Glutamatergic neuron (in vitro differentiated cells): Measurements from ENCODE around the gene LYRM9. TPM values are rescaled to one million over a fixed set of nuclear protein-coding genes. Genes with fewer than 3 reads are reported as not detected.
"Not testable (repeated sequence)": the region's sequence is repeated elsewhere in the genome, so short reads cannot be mapped to it uniquely, and the experiment has no call there.

Experiments used
- DNase-seq: peaks from one replicate; pipeline ENCODE4 v3.0.0; 2022
- H3K27ac Mint-ChIP-seq: one replicate; pipeline ENCODE4 v1.8.0; 2020; ENCODE audit warnings: mild to moderate bottlenecking, mixed read lengths, inconsistent platforms; ENCODE audit not compliant: unreplicated experiment
- H3K27me3 Mint-ChIP-seq: one replicate; pipeline ENCODE4 v1.8.0; 2020; ENCODE audit warnings: mild to moderate bottlenecking, moderate library complexity, mixed read lengths, inconsistent platforms; ENCODE audit not compliant: unreplicated experiment
- H3K36me3 Mint-ChIP-seq: one replicate; pipeline ENCODE4 v1.8.0; 2020; ENCODE audit warnings: mild to moderate bottlenecking, mixed read lengths, inconsistent platforms; ENCODE audit not compliant: unreplicated experiment
- H3K4me1 Mint-ChIP-seq: one replicate; pipeline ENCODE4 v1.8.0; 2020; ENCODE audit warnings: mild to moderate bottlenecking, low read depth, mixed read lengths, inconsistent platforms; ENCODE audit not compliant: unreplicated experiment
- H3K4me3 Mint-ChIP-seq: one replicate; pipeline ENCODE4 v1.8.0; 2020; ENCODE audit warnings: mild to moderate bottlenecking, mixed read lengths, inconsistent platforms; ENCODE audit not compliant: unreplicated experiment
- H3K9me3 Mint-ChIP-seq: one replicate; pipeline ENCODE4 v1.8.0; 2020; ENCODE audit warnings: mild to moderate bottlenecking, moderate library complexity, mixed read lengths, inconsistent platforms; ENCODE audit not compliant: unreplicated experiment
- total RNA-seq: library from RNA; stranded (reverse); fragmentation: NEBNext Ultra II Directional; extraction: Animal tissue kit (Norgen Biotek cat#: 25700); gene quantifications from one replicate; pipeline ENCODE4 v1.2.1, GENCODE V29; 2021; ENCODE audit not compliant: unreplicated experiment
- TF ChIP-seq, protein P1 (sequence below): fragments of 200-600 bp; sonication (generic); IDR thresholded peaks from one replicate; pipeline ENCODE4 v1.5.0; 2021; ENCODE audit not compliant: partially characterized antibody, unreplicated experiment

Gene LYRM9
- total RNA-seq, 1 donor from 2014 or later = 10.6 TPM

DNA sequence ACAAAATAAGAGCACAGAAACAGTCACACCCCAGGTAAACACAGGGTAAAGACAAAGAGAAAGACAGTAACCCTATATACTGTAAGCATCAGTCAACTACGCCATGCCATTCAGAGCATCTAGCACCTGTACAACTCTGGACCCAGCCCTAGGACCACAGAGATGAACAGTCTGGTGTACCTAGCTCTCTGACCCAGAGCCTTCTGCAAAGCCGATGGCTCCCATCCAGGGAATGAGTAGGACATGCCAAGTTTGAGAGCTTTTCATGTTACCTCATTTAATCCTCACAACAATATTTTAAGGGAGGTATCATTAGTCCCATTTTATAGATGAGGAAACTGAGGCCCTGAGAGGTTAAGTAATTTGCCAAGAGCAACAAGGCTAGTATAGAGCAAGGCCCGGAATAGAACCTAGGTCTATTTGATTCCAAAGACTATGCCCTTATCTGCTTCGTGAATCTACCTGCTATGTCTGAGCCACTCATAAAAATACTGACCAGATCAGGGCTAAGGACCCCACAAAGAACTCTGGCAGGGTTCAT, 3.4 kb downstream of the LYRM9 start:
- Mint-ChIP-seq H3K9me3 (peaks cover 3% of the 10 kb centered on the region), H3K4me3 (no peak overlapping the region), H3K36me3 (no peaks in the 10 kb centered on the region), H3K27ac (no peak overlapping the region), H3K4me1 (peaks cover 17% of the 10 kb centered on the region), H3K27me3 (no peaks in the 10 kb centered on the region)
- no peak for DNase-seq
- TF ChIP-seq, protein P1, sequence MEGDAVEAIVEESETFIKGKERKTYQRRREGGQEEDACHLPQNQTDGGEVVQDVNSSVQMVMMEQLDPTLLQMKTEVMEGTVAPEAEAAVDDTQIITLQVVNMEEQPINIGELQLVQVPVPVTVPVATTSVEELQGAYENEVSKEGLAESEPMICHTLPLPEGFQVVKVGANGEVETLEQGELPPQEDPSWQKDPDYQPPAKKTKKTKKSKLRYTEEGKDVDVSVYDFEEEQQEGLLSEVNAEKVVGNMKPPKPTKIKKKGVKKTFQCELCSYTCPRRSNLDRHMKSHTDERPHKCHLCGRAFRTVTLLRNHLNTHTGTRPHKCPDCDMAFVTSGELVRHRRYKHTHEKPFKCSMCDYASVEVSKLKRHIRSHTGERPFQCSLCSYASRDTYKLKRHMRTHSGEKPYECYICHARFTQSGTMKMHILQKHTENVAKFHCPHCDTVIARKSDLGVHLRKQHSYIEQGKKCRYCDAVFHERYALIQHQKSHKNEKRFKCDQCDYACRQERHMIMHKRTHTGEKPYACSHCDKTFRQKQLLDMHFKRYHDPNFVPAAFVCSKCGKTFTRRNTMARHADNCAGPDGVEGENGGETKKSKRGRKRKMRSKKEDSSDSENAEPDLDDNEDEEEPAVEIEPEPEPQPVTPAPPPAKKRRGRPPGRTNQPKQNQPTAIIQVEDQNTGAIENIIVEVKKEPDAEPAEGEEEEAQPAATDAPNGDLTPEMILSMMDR = no peak

DNA sequence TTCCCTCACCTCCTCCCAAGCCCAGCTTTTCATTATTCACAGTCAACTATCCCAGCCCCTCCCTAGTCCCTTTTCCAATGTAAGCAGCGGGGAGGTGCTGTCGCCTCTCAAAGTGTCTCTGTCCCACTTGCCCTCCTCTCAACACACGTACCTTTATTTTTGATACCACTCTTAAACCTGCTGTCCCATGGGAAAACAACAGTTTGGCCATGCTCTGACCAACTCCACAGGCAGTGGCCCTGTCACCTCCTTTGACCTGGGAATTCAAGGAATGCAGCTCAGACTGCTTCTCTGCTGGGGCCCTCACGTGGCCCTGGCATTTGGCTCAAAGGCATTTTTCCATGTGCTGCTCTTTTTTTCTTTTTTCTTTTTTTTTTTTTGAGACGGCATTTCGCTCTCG, 4.2 kb downstream of the LYRM9 start:
- H3K4me3 Mint-ChIP-seq = no peak overlapping the region

DNA sequence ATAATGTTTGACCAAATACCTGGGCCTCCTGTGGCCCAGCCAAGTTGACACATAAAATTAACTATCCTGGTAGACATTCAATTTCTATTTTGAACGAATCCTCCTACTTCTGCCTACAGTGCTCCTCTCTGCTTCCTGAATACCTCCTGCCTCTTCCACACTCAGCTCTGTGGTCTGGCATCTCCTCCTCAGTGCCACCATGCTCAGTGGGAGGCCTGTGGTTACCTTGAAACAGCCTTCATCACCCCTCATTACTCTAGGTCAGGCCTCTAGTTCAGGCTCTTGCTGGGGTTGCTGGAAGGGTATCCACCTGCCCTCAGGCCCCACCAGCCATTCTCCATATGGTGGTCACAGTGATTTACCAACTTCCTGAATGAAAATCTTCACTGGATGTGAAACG, 5.1 kb downstream of the LYRM9 start:
- Mint-ChIP-seq H3K36me3 (no peaks in the 10 kb centered on the region), H3K9me3 (peaks cover 3% of the 10 kb centered on the region), H3K27me3 (no peaks in the 10 kb centered on the region), H3K27ac (no peak overlapping the region), H3K4me1 (peaks cover 4% of the 10 kb centered on the region), H3K4me3 (no peak overlapping the region)
- no peak for DNase-seq
- TF ChIP-seq, protein P1 = no peak

More for the DNA sequence above, 4.2 kb downstream of the LYRM9 start:
- Mint-ChIP-seq H3K27ac (no peak overlapping the region), H3K27me3 (no peaks in the 10 kb centered on the region), H3K9me3 (peaks cover 3% of the 10 kb centered on the region), H3K36me3 (no peaks in the 10 kb centered on the region), H3K4me1 (peaks cover 11% of the 10 kb centered on the region)
- no peak for DNase-seq
- TF ChIP-seq, protein P1 = no peak

- H3K27ac Mint-ChIP-seq, H3K4me3 Mint-ChIP-seq, H3K36me3 Mint-ChIP-seq, H3K27me3 Mint-ChIP-seq, H3K4me1 Mint-ChIP-seq, H3K9me3 Mint-ChIP-seq, DNase-seq: not testable (repeated sequence)
Observed at GRCh38 chr17:27886348-27886906, 6.7 kb downstream of the LYRM9 start.

- Mint-ChIP-seq H3K27ac (no peak overlapping the region), H3K9me3 (peaks cover 1% of the 10 kb centered on the region), H3K4me1 (peaks cover 7% of the 10 kb centered on the region), H3K27me3 (peaks cover 1% of the 10 kb centered on the region), H3K4me3 (no peak overlapping the region), H3K36me3 (no peaks in the 10 kb centered on the region)
- TF ChIP-seq, protein P1 = no peak
- no peak for DNase-seq
Observed at GRCh38 chr17:27882162-27882840, 10.9 kb downstream of the LYRM9 start.
